ENCODE data around the gene TBC1D9.

Gene TBC1D9

GRCh38 chr4:140732780-140733179 lies 23.4 kb downstream of the TBC1D9 start:
- Histone ChIP-seq H3K4me1 (ENCODE audit: control insufficient read depth, insufficient read depth, low read length) (no peaks in the 10 kb centered on the region), H3K27me3 (ENCODE audit: control insufficient read depth, insufficient read depth, low read length) (no peaks in the 10 kb centered on the region), H3K36me3 (ENCODE audit: control insufficient read depth, insufficient read depth, low read length) (no peaks in the 10 kb centered on the region), H3K27ac (ENCODE audit: low read depth, low read length) (no peak overlapping the region), H3K4me3 (ENCODE audit: low read length) (no peak overlapping the region), H3K9ac (ENCODE audit: low read length) (no peak overlapping the region)

DNA sequence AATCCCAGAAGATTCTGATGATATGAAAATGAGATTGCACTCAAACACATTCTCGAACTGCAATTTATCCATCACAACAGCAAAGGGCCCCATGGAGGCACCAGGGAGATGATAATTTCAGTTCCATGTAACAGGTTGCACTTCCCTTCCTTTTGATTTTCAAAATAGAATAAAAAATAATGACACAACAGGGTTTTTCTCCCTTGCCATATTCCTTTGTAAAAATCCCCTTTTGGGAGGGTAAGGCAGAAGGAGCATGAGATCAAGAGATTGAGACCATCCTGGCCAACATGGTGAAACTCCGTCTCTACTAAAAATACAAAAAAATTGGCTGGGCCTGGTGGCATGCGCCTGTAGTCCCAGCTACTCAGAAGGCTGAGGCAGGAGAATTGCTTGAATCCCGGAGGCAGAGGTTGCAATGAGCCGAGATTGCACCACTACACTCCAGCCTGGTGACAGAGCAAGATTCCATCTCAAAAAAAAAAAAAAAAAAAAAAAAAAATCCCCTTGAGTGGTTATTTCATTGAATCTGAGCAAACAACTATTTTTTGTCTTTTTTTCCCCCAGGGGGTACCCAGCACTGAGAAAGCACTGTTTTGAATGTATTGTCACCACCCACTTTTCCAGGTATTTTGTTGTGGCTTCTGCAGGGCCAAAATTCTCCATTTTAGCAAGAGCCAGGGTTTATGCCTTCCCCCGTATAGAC lies 26.7 kb downstream of the TBC1D9 start:
- Histone ChIP-seq H3K27me3 (ENCODE audit: control insufficient read depth, insufficient read depth, low read length) (no peaks in the 10 kb centered on the region), H3K9ac (ENCODE audit: low read length) (no peak overlapping the region), H3K4me3 (ENCODE audit: low read length) (no peak overlapping the region), H3K27ac (ENCODE audit: low read depth, low read length) (no peak overlapping the region), H3K4me1 (ENCODE audit: control insufficient read depth, insufficient read depth, low read length) (peaks cover 3% of the 10 kb centered on the region), H3K36me3 (ENCODE audit: control insufficient read depth, insufficient read depth, low read length) (no peaks in the 10 kb centered on the region)

- Histone ChIP-seq H3K4me1 (ENCODE audit: control insufficient read depth, insufficient read depth, low read length) (peaks cover 3% of the 10 kb centered on the region), H3K4me3 (ENCODE audit: low read length) (no peak overlapping the region), H3K27ac (ENCODE audit: low read depth, low read length) (no peak overlapping the region), H3K36me3 (ENCODE audit: control insufficient read depth, insufficient read depth, low read length) (no peaks in the 10 kb centered on the region), H3K9ac (ENCODE audit: low read length) (no peak overlapping the region), H3K27me3 (ENCODE audit: control insufficient read depth, insufficient read depth, low read length) (no peaks in the 10 kb centered on the region)
These were observed 29.2 kb downstream of the TBC1D9 start for GRCh38 chr4:140726776-140727500.

- H3K4me3 ChIP-seq (ENCODE audit: low read length), result no peak overlapping the region
- no peak overlapping the region for H3K27ac ChIP-seq (ENCODE audit: low read depth, low read length)
- peaks cover 3% of the 10 kb centered on the region for H3K4me1 ChIP-seq (ENCODE audit: control insufficient read depth, insufficient read depth, low read length)
- no peaks in the 10 kb centered on the region for H3K27me3 ChIP-seq (ENCODE audit: control insufficient read depth, insufficient read depth, low read length)
- H3K9ac ChIP-seq (ENCODE audit: low read length), result no peak overlapping the region
- H3K36me3 ChIP-seq (ENCODE audit: control insufficient read depth, insufficient read depth, low read length), result no peaks in the 10 kb centered on the region
These were observed 30.6 kb downstream of the TBC1D9 start for GRCh38 chr4:140725556-140725955.

- Histone ChIP-seq H3K27me3 (ENCODE audit: control insufficient read depth, insufficient read depth, low read length) (no peaks in the 10 kb centered on the region), H3K27ac (ENCODE audit: low read depth, low read length) (no peak overlapping the region), H3K4me1 (ENCODE audit: control insufficient read depth, insufficient read depth, low read length) (peaks cover 3% of the 10 kb centered on the region), H3K9ac (ENCODE audit: low read length) (no peak overlapping the region), H3K36me3 (ENCODE audit: control insufficient read depth, insufficient read depth, low read length) (no peaks in the 10 kb centered on the region), H3K4me3 (ENCODE audit: low read length) (no peak overlapping the region)
These were observed 31.4 kb downstream of the TBC1D9 start for GRCh38 chr4:140724760-140725159.

DNA sequence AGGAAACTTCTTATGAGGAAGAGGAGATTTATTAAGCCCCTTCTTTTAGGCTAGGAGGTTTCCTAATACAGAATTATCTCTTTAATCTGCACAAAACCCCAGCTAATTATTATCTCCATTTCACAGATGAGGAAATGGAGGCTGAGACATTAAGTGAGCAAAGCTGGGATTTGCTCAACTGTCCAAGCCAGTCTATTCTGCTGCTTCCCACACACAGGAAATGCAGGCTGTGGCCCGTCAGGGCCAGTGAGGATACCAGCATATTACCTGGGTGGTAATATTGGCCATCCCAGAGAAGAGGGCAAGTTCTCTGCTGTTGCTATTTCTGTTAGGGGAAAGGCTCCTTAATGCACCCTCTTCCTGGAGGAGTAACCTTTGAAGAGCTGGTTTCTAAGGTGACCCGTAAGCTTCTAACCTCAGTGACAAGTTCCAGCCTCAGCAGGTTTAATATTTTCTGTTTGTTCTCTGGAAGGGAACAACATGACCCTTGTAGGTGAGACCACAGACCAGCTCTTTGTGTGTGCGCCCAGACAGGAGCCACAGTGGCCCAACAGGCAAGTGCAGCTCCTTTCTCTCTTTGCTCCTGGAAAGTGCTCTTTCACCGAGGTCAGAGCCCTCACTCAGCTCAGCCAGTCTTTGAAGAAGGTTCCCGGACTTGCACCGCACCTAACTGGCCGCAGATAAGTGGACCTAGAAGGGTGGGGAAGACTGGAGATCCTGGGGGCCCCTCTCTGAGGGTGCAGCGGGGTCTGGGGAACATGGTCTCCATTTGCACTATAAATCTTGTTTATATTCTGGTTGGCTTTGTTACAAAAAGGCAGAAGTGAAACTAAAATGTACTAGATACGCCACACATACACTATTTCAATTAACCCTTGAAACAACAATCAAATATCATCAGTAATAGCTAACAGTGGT lies 35.5 kb downstream of the TBC1D9 start:
- no peak overlapping the region for H3K27ac ChIP-seq (ENCODE audit: low read depth, low read length)
- no peaks in the 10 kb centered on the region for H3K36me3 ChIP-seq (ENCODE audit: control insufficient read depth, insufficient read depth, low read length)
- no peaks in the 10 kb centered on the region for H3K4me1 ChIP-seq (ENCODE audit: control insufficient read depth, insufficient read depth, low read length)
- H3K9ac ChIP-seq (ENCODE audit: low read length), result no peak overlapping the region
- H3K27me3 ChIP-seq (ENCODE audit: control insufficient read depth, insufficient read depth, low read length), result no peaks in the 10 kb centered on the region
- no peak overlapping the region for H3K4me3 ChIP-seq (ENCODE audit: low read length)

GRCh38 chr4:140719686-140720085 lies 36.5 kb downstream of the TBC1D9 start:
- H3K4me1 ChIP-seq (ENCODE audit: control insufficient read depth, insufficient read depth, low read length), result no peaks in the 10 kb centered on the region
- no peak overlapping the region for H3K4me3 ChIP-seq (ENCODE audit: low read length)
- H3K36me3 ChIP-seq (ENCODE audit: control insufficient read depth, insufficient read depth, low read length), result no peaks in the 10 kb centered on the region
- no peaks in the 10 kb centered on the region for H3K27me3 ChIP-seq (ENCODE audit: control insufficient read depth, insufficient read depth, low read length)
- H3K27ac ChIP-seq (ENCODE audit: low read depth, low read length), result no peak overlapping the region
- H3K9ac ChIP-seq (ENCODE audit: low read length), result no peak overlapping the region

- Histone ChIP-seq H3K4me3 (ENCODE audit: low read length) (no peak overlapping the region), H3K4me1 (ENCODE audit: control insufficient read depth, insufficient read depth, low read length) (no peaks in the 10 kb centered on the region), H3K9ac (ENCODE audit: low read length) (no peak overlapping the region), H3K27ac (ENCODE audit: low read depth, low read length) (no peak overlapping the region), H3K36me3 (ENCODE audit: control insufficient read depth, insufficient read depth, low read length) (no peaks in the 10 kb centered on the region), H3K27me3 (ENCODE audit: control insufficient read depth, insufficient read depth, low read length) (no peaks in the 10 kb centered on the region)
These were observed 37.2 kb downstream of the TBC1D9 start for GRCh38 chr4:140719022-140719421.

DNA sequence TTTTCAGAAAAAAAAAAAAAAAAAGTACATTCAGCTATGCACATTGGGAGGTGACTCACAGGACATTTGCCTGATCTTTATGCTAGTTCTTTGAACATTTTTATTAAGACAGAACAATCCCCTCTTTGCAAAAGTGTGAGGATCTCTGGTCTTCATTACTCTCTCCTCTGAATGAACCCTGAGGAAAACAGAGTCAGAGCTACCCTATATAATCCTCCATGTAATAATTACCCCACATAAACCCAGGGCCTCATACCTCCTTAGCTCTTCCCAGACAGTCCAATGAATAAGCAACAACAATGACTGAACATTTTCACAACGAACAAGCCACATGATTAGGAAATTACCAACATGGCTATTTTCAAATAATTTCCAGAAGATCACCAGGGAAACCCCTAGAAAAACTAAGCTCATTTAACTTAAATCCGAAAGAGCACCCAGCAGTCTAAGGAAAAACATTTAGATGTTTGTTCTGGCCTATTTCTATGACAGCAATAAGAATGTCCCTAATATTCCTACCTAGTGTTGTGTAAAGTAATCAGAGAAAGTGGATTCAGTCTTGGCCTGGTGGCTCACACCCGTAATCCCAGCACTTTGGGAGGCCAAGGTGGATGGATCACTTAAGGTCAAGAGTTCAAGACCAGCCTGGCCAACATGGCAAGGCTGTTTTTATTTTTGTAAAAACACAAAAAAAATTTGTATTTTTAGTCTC lies 37.8 kb downstream of the TBC1D9 start:
- Histone ChIP-seq H3K4me1 (ENCODE audit: control insufficient read depth, insufficient read depth, low read length) (no peaks in the 10 kb centered on the region), H3K4me3 (ENCODE audit: low read length) (no peak overlapping the region)

GRCh38 chr4:140717313-140717712 lies 38.9 kb downstream of the TBC1D9 start:
- H3K9ac ChIP-seq (ENCODE audit: low read length), result no peak overlapping the region
- H3K4me3 ChIP-seq (ENCODE audit: low read length), result no peak overlapping the region
- no peaks in the 10 kb centered on the region for H3K36me3 ChIP-seq (ENCODE audit: control insufficient read depth, insufficient read depth, low read length)
- no peaks in the 10 kb centered on the region for H3K4me1 ChIP-seq (ENCODE audit: control insufficient read depth, insufficient read depth, low read length)
- H3K27ac ChIP-seq (ENCODE audit: low read depth, low read length), result no peak overlapping the region
- H3K27me3 ChIP-seq (ENCODE audit: control insufficient read depth, insufficient read depth, low read length), result no peaks in the 10 kb centered on the region

More for the DNA sequence above, 37.8 kb downstream of the TBC1D9 start:
- H3K27ac ChIP-seq (ENCODE audit: low read depth, low read length), result no peak overlapping the region
- H3K36me3 ChIP-seq (ENCODE audit: control insufficient read depth, insufficient read depth, low read length), result no peaks in the 10 kb centered on the region
- no peak overlapping the region for H3K9ac ChIP-seq (ENCODE audit: low read length)
- no peaks in the 10 kb centered on the region for H3K27me3 ChIP-seq (ENCODE audit: control insufficient read depth, insufficient read depth, low read length)

- Histone ChIP-seq H3K4me1 (ENCODE audit: control insufficient read depth, insufficient read depth, low read length) (no peaks in the 10 kb centered on the region), H3K36me3 (ENCODE audit: control insufficient read depth, insufficient read depth, low read length) (no peaks in the 10 kb centered on the region), H3K27me3 (ENCODE audit: control insufficient read depth, insufficient read depth, low read length) (no peaks in the 10 kb centered on the region), H3K9ac (ENCODE audit: low read length) (no peak overlapping the region), H3K27ac (ENCODE audit: low read depth, low read length) (no peak overlapping the region), H3K4me3 (ENCODE audit: low read length) (no peak overlapping the region)
These were observed 41.1 kb downstream of the TBC1D9 start for GRCh38 chr4:140715119-140715518.

GRCh38 chr4:140711910-140712309 lies 44.3 kb downstream of the TBC1D9 start:
- Histone ChIP-seq H3K27ac (ENCODE audit: low read depth, low read length) (no peak overlapping the region), H3K36me3 (ENCODE audit: control insufficient read depth, insufficient read depth, low read length) (no peaks in the 10 kb centered on the region), H3K9ac (ENCODE audit: low read length) (no peak overlapping the region), H3K4me3 (ENCODE audit: low read length) (no peak overlapping the region), H3K27me3 (ENCODE audit: control insufficient read depth, insufficient read depth, low read length) (no peaks in the 10 kb centered on the region), H3K4me1 (ENCODE audit: control insufficient read depth, insufficient read depth, low read length) (no peaks in the 10 kb centered on the region)

All from rectal smooth muscle tissue (tissue), 1 donor.